Left ventricle myocardium superior (tissue), 1 donor: ENCODE data around the gene SEPTIN1. TPM values are rescaled to one million over a fixed set of nuclear protein-coding genes. Genes with fewer than 3 reads are reported as not detected.
"Not testable (repeated sequence)": the region's sequence is repeated elsewhere in the genome, so short reads cannot be mapped to it uniquely, and the experiment has no call there.

Experiments used
- ATAC-seq: fragments of 200-7000 bp; cut with Tn5 transposase; one replicate; pipeline ENCODE4 v1.9.1; 2020; ENCODE audit warnings: mild to moderate bottlenecking, moderate library complexity
- DNase-seq: peaks from one replicate; pipeline ENCODE4 v3.0.0-alpha.2; 2020
- intact Hi-C: fragments of 100-400 bp; cut with micrococcal nuclease; formaldehyde crosslinking; loops from one replicate; pipeline ENCODE4 v1.11.0; 2022
- total RNA-seq: library from RNA; stranded (reverse); fragmentation: NEBNext Ultra II Directional; extraction: Animal tissue kit (Norgen Biotek cat#: 25700); gene quantifications from one replicate; pipeline ENCODE4 v1.2.1, GENCODE V29; 2021
- donor health status: DM: no; HTN: yes; CAD: no; lungs with severe emphysema.

The SEPTIN1 gene
- total RNA-seq, 1 donor from 2014 or later = 2.5 TPM

DNA sequence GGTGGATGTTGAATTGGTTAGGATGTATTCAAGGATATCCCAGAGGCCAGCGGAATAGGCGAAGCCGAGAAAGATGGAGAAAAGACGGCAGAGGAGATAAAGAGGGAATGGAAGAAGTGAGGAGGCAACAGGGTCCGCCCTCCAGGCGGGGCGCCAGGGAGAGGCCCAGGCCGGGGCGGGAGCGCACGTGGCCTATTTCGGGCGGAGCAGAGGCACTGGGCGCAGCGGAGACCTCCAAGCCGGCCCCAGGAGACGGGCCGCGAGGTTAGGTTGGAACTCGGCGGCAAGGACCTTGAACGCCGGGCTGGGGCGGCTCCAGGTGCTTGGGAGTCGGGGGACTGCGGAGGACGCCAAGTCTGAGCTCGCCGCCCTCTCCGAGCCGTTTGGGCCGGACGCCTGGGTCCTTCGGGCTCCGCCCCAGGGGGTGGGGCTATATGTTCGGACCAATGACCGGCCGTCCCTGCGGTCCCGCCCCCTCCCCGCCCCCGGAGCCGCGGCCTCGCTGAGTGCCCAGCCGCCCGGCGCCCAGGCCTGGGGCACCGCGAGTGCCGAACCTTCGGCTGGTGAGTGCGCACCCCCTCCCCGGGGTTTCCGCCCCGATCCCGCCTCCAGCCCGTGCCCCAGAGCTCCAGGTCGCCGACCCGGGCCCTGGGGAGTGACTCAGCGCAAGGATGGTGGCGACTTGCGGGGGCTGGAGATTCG lies 24.9 kb upstream of the SEPTIN1 start, which contains the start of gene ZNF771:
Gene ZNF771 (plus strand): TSS at position 505 of the 702 bp plus-strand sequence. CDS start 448 bp downstream, outside the sequence.
- ATAC-seq = peak; percentile 97
- intact Hi-C loops = no loop called here
- peak; percentile 97 for DNase-seq

DNA sequence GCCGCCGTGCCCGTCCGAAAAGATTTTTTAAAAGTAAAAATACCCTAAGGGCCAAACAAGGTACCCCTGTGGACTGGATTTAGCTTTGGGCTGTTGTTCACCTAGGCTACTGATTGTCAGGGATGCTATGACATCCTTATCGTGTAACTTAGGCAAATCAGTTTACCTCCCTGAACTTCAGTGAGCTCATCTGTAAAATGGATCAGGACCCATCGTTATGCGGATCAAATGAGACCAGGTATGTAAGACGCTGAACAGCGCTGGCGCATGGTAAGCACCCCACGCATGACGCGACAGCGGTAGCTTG lies 24.4 kb upstream of the SEPTIN1 start:
- ATAC-seq = no peak
- no peak for DNase-seq
- intact Hi-C loops = no loop called here

- intact Hi-C loops = no loop called here
- no peak for DNase-seq
- no peak for ATAC-seq
Measured at GRCh38 chr16:30401768-30402425, 19.5 kb upstream of the SEPTIN1 start.

GRCh38 chr16:30399435-30400186 lies 17.2 kb upstream of the SEPTIN1 start:
- no peak for DNase-seq
- no peak for ATAC-seq
- intact Hi-C loops = no loop called here

GRCh38 chr16:30398661-30399434 lies 16.5 kb upstream of the SEPTIN1 start:
- DNase-seq = no peak
- intact Hi-C loops = no loop called here
- no peak for ATAC-seq

- DNase-seq = no peak
- no peak for ATAC-seq
- intact Hi-C loops = no loop called here
Measured at GRCh38 chr16:30397776-30398660, 15.7 kb upstream of the SEPTIN1 start.

DNA sequence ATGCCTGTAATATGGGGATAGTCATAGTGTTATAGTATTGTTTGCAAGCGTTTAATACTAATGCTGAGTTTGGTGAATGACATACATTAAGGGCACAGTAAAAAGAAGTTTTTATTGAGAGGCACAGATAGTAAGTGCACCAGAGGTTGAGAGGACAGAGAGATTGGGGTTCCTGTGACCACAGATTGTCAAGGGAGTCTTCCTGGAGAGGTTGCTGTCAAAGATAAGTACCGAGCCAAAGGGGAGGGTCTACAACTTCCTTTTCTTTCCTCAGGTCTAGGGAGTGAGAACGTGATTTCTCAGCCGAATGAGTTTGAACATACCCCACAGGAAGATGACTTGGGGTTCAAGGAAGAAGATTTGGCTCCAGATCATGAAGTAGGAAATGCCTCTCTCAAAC lies 14.7 kb upstream of the SEPTIN1 start:
- intact Hi-C loops = no loop called here
- DNase-seq = no peak
- no peak for ATAC-seq

DNA sequence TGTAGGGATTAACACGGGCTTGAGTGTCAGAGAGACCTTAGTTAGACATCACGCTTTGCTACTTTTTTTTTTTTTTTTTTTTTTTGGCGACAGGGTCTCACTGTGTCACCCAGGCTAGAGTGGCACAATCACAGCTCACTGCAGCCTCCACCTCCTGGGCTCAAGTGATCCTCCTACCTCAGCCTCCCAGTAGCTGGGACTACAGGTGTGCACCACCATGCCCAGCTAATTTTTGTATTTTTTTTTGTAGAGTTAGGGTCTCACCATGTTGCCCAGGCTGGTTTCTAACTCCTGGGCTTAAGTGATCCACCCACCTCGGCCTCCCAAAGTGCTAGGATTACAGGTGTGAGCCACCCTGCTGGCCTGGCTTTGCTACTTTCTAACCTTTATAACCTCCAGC lies 14.3 kb upstream of the SEPTIN1 start:
- DNase-seq, ATAC-seq, intact Hi-C loops: not testable (repeated sequence)

DNA sequence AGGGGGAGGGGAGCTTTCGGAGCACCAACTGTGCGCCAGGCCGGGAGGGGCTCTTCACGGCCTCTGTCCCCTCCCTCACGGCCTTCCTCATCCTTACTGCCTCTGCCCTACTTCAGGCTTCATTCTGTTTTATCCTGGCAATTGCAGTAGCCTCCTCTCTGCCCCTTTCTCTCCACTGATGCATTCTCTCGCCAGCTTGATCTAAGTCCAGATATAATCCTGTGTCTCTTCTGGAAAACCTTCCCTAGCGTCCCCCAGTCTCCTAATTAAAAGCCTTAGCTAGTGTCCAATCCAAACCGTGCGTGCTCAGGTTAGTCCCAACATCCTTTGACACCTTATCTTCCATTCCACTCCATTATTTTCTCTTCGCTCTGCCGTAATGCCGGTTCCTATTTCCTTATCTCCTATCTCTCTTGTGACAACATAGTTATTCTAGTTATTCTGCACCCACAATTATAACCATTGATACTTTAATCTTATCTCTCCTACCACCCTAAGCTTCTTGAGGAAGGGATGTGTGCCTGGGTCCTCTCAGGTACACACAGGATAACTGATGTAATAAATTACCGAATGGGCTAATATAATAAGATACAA lies 13.7 kb upstream of the SEPTIN1 start:
- DNase-seq (no peak), ATAC-seq (no peak)
- intact Hi-C loops = no loop called here

DNA sequence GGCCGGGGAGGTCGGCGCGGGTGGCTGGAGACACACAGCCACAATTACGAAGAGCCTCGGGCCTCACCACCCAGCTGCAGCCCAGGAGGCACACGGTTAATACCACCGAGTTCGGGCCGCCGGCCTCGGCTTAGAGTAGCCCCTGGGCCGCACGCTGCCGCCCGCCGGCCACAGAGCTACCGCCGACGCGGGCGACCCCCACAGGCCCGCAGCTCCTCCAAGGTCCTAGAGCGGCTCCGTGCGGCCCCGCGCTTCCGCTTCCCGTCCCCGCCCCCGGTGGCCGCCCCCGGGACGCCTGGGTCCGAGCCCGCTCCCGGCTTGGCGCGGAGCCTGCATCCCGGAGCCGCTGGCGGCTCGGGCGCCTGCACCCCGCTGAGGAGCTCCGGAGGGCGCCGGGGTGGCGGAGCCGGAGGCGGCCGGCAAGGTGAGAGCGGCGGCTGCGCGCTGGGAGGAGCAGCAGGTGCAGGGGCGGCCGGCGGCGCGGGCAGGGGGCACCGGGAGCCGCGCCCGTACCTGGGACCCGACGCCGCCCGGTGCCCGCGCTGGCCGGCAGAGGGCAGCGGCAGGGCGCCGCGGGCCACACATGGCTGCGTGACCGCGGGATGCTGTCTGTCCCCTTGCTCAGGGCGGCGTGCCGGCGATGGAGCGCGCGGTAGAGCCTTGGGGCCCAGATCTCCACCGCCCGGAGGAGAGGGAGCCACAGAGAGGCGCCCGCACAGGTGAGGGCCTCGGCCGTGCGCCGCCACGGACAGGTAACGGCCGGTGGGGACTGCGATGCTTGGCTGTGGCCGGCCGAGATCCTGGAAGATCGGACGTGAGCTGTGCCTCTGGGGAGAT lies 13.0 kb upstream of the SEPTIN1 start, which contains the start of gene ZNF48:
Gene ZNF48 (plus strand): TSS at position 266 of the 837 bp plus-strand sequence. CDS start 375 bp downstream, at position 641.
- peak; percentile 97 for ATAC-seq
- DNase-seq = peak; percentile 95
- intact Hi-C loops = no loop called here

DNA sequence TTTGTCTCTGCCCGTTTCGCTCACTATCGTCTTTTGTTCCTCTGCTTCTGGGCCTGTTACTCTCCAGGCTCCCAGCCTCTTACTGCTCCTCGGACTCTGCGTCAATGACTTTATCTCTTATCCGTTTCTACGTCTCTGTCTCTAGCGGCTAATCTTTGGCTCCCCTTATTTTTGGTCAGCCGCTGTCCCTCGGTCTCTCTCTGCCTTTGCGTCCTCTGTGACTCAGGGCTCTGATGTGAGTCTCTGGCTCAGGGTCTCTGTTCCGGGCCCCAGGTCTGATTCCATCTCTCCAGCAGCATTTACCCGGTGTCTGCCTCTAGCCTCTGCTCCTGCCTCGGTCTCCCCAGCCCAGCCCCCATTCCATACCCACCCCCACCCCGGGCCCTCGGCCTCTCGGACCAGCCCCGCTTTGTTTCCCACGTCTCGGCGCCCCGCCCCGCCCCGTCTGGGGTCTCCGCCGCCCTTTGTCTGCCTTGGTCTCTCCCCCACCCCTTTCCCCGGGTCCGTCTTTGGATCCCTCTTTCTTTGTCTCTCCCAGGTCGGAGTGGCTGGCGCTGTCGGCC lies 12.3 kb upstream of the SEPTIN1 start:
- no peak for DNase-seq
- intact Hi-C loops = no loop called here
- ATAC-seq = peak; percentile 39

GRCh38 chr16:30383521-30383920 lies 1.2 kb upstream of the SEPTIN1 start:
- no peak for ATAC-seq
- intact Hi-C loops = no loop called here

GRCh38 chr16:30381291-30382041 lies 895 bp downstream of the SEPTIN1 start:
- intact Hi-C loops = no loop called here
- ATAC-seq (no peak), DNase-seq (peak; percentile 29)

More at GRCh38 chr16:30383521-30383920, 1.2 kb upstream of the SEPTIN1 start:
- DNase-seq = peak; percentile 3

- no peak for ATAC-seq
- DNase-seq = peak; percentile 29
- intact Hi-C loops = no loop called here
Measured at GRCh38 chr16:30380803-30381208, 1.6 kb downstream of the SEPTIN1 start.

DNA sequence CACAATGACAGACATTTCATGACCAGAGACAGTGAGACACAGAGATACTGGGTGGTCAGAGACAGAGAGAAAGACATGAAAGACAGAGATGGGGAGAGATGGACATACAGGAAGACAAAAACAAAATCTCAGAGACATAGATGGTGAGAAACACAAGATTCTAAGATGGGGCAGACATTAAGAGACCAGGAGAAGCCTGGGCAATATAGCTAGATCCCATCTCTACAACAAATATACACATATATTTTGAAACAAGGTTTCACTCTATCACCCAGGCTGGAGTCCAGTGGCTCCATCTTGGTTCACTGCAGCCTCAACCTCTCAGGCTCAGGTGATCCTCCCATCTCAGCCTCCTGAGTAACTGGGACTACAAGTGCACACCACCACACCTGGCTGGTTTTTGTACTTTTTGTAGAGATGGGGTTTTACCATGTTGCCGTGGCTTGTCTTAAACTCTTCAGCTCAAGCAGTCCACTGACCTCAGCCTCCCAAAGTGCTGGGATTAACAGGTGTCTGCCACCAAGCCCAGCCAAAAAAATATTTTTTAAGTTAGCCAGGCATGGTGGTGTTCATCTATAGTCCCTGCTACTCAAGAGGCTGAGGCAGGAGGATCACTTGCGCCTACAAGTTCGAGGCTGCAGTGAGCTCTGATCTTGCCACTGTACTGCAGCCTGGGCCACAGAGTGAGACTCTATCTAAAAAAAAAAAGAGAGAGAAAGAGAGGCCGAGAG lies 2.1 kb downstream of the SEPTIN1 start:
- intact Hi-C loops = no loop called here
- DNase-seq = peak; percentile 5
- ATAC-seq = no peak
